Measurements from ENCODE around the gene NLGN1.

NLGN1 gene

DNA sequence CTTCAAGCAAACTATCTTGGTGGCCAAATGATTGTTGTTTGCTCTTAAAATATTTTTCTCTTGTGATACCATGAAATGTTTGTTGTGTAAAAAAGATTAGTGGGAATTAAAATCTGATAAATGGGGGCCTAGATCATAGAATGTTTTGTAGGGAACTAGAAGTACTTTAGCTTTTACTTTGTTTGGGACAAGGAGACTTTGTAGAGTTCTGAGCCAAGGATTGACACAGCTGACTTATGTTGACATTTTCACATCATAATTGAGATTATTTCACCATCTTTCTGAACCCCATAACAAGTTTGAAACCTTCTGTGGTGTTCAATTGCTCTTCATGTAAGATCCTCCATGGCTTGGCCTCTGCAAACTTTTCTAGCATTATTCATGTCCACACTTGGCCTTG is 235.4 kb downstream of the NLGN1 start:
- DNase-seq (ENCODE audit: low read depth, low spot score) = no peak

GRCh38 chr3:173635826-173636225 is 238.3 kb downstream of the NLGN1 start:
- DNase-seq (ENCODE audit: low read depth, low spot score) = no peak

DNA sequence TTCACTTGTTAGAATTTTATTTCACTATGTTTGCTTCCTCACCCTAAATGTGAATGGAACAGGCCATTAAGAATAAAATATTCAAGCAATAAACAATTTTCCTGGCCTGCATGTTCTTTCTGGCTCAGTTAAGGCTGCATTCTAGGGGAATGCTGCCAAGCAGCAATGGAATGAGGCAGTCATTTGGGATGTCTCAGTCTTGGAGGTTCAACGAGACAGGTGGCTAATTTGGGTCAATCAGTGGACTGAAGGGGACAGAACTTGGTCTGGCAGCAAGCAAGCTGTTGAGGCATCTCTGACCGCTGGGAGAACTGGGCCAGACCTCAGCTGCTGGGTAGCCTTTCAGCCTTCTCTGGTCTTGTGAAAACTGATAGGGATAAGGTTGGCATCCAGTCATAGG is 241.6 kb downstream of the NLGN1 start:
- no peak for DNase-seq (ENCODE audit: low read depth, low spot score)

GRCh38 chr3:173641696-173642095 is 244.2 kb downstream of the NLGN1 start:
- DNase-seq (ENCODE audit: low read depth, low spot score) = no peak

- DNase-seq (ENCODE audit: low read depth, low spot score) = no peak
These were observed 246.8 kb downstream of the NLGN1 start for GRCh38 chr3:173644086-173645082.

GRCh38 chr3:173650596-173650995 is 253.1 kb downstream of the NLGN1 start:
- DNase-seq (ENCODE audit: low read depth, low spot score) = no peak

DNA sequence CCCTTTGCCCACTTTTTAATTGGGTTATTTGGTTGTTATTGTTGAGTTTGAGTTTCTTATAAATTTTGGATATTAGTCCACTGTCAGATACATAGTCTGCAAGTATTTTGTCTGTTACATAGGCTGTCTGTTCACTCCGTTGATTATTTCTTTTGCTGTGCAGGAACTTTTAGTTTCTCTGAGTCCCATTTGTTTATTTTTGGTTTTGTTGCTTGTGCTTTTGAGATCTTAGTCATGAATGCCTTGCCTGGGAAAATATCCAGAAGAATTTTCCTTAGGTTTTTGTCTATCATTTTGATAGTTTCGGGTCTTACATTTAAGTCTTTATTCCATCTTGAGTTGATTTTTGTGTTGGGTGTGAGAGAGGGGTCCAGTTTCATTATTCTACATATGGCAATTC is 254.5 kb downstream of the NLGN1 start:
- DNase-seq (ENCODE audit: low read depth, low spot score) = peak; percentile 37

DNA sequence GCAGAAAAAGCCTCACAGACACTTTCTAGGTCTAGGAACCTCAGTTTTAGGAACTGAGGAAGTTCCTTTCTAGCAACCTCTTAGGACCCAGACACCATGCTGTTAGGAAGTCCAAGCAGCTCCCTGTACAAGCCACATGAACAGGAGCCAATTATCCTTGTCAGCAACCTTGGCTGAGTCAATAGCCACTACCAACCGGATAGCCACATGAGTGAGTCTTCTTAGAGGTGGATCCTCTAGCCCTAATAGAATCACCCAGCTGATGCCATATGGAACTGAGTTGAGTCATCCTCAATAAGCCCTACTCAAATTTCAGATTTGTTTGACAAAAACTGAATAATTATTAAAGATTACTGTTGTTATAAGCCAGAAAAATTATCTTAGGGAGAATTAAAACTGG is 256.2 kb downstream of the NLGN1 start:
- no peak for DNase-seq (ENCODE audit: low read depth, low spot score)

- peak; percentile 42 for DNase-seq (ENCODE audit: low read depth, low spot score)
These were observed 262.4 kb downstream of the NLGN1 start for GRCh38 chr3:173659972-173660371.

DNA sequence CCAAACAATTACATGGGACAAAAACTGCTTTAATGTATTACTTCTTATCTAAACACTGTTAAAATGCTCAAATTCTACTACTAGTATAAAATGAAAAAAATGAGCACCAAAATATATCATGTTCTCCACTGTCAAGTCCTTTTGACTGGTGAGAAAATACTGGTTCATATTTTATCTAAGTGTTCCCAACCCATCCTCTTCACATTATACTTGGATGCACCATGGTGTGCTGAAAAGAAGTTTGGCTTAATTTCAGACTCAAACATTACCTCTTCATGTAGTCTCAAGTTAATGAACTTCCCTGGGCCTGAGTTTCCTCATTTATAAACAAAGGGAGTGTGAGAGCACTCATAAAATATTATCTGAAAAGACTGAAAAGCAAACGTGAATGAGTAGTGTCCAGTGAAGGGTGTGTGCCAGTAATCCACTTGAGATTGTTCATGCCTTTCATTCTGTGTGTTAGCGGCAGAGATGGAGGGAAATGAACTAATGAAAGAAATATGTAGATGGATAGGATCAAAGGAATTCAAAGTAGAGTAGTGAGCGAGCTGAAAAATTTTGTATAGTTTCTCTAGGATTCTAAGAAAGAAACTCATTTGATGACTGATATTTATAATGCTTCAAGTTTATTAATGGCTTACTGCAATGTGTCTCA is 263.2 kb downstream of the NLGN1 start:
- peak; percentile 69 for DNase-seq (ENCODE audit: low read depth, low spot score)

- no peak for DNase-seq (ENCODE audit: low read depth, low spot score)
These were observed 266.2 kb downstream of the NLGN1 start for GRCh38 chr3:173663696-173664111.

DNA sequence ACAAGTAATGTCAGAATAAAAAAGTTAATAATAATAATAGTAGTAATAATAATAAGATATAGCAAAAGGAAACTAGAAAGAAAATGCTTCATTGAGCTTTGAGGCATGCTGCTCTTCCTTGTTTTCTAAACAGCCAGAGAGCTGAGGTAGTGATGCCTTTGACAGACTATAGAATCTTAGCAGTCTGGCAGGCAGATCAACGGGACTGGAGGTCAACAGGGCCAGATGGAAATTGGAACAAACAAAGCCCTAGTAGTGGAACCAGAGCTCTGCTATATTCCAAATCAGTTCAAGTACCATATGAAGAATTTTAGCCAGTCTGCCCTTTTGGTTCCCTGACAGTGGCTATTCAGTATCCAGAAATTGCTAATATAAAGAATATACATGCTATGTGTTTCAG is 278.6 kb downstream of the NLGN1 start:
- no peak for DNase-seq (ENCODE audit: low read depth, low spot score)

- DNase-seq (ENCODE audit: low read depth, low spot score) = no peak
These were observed 283.7 kb downstream of the NLGN1 start for GRCh38 chr3:173681188-173681678.

DNA sequence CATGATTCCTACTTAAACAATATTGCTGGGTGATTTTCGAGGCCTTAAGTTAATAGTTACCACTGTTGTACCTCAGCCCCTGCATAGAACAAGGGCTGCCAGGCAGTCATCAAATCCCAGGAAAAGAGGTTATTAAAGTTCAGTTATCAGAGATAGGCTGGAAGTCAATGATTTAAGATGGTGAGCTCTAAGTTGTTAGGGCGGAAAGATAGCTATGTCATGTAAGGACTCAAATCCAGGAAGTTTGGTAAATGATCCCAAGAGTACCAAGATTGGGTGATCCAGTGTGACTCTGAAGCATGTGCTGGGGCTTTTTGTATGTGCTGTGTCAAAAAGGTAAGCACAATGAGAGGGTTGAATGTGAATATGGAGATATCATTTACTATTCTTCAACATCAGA is 287.9 kb downstream of the NLGN1 start:
- DNase-seq (ENCODE audit: low read depth, low spot score) = no peak

GRCh38 chr3:173688216-173688842 is 290.8 kb downstream of the NLGN1 start:
- no peak for DNase-seq (ENCODE audit: low read depth, low spot score)

DNA sequence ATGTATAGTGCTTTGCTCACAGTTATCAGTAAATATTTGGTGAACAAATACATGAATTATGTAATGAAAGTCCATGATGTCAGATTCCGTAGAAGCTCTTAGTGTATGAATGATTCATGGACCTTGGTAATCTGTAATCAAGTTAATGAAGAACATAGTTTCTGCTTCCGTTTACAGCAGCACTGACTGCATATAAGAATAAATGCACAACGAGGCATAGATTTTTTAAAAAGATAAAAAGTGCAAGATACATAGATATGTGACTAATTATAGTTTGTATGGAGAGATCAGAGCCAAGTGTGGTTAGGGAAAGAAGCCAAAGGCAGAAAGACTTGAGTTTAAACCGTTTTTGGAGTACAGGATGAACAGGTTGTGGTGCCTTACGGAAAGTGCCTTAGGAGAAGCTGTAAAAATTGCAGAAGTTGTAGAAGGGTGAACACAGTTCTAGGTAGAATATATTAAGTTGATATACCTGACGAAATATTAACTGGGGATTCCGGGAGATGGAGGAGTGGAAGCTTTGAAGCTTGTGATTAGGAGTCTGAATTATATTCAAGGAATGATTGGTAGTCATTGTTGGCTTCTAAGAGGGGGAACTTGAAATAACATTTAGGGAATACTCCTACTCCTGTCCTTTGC is 293.1 kb downstream of the NLGN1 start:
- peak; percentile 55 for DNase-seq (ENCODE audit: low read depth, low spot score)

GRCh38 chr3:173699353-173699752 is 301.8 kb downstream of the NLGN1 start:
- no peak for DNase-seq (ENCODE audit: low read depth, low spot score)

- no peak for DNase-seq (ENCODE audit: low read depth, low spot score)
These were observed 302.8 kb downstream of the NLGN1 start for GRCh38 chr3:173700336-173700735.

DNA sequence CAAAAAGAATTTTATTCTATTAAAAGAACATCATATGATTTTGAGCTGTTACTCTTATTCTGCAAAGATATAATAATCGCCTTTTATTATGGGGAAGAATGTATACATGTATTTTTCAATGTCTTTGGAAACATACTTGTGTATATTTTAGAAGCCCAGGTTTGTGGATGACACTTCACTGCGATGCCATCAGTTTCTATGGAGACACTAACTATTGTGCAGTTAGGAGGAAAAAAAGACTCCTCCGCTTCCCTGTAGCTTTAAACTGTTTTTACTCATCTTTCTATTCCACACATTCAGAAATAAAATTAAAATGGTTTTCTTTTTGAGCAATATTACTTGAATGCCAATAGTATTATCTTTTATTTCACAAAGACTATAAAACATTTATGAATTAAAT is 305.0 kb downstream of the NLGN1 start:
- DNase-seq (ENCODE audit: low read depth, low spot score) = no peak

GRCh38 chr3:173703771-173704170 is 306.2 kb downstream of the NLGN1 start:
- no peak for DNase-seq (ENCODE audit: low read depth, low spot score)

DNA sequence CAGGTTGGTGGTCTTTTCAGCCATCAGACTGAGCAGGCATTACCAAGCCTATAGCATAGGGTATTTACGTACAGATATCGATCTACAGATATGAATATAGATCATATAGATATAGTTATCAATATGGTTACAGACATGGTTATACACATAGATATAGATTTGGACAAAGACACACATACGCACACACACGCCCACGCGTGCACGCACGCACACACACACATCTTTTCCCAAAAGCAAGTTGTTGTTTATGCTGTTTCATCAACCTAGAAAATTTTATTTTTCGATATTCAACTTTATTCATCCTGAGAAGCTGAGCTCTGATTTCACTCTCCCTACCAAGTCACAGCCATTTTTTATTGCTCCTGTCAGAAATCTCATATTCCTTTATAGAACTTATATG is 309.1 kb downstream of the NLGN1 start:
- DNase-seq (ENCODE audit: low read depth, low spot score) = no peak

DNA sequence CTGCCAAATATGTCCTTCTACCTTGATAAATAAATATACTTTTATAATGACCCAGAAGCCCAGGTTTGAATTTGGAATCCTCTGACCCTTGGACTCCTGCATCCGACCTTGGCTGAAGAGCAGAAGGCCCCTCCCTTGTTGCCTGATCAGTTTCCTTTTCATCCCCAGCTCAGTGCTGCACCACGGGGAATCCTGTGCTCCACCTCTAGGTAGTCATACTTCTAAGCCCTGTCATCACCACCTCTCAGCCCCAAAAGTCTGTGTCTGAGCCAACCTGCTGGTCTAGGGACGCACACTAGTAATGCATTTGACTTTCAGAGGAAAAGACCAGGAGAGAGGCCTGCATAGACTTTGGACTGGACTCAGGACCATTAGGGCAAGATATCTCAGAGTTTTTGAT is 310.6 kb downstream of the NLGN1 start:
- DNase-seq (ENCODE audit: low read depth, low spot score) = no peak
